Parathyroid adenoma (tissue), 2 donors: ENCODE results near the gene CCDC70.

Source experiments
- H2AFZ ChIP-seq: fragments of 300-600 bp; sonication (generic); one replicate; pipeline ENCODE4 v1.7.0; 2017; ENCODE audit warnings: antibody characterized with exemption, mild to moderate bottlenecking
- H3K27ac ChIP-seq: fragments of 300-600 bp; sonication (generic); one replicate; pipeline ENCODE4 v1.7.0; 2017
- H3K27me3 ChIP-seq: fragments of 300-600 bp; sonication (generic); one replicate; pipeline ENCODE4 v1.7.0; 2017; ENCODE audit warnings: low read length; ENCODE audit not compliant: control insufficient read depth, insufficient read depth
- H3K36me3 ChIP-seq: fragments of 300-600 bp; sonication (generic); one replicate; pipeline ENCODE4 v1.7.0; 2017; ENCODE audit warnings: low read length; ENCODE audit not compliant: control insufficient read depth, insufficient read depth
- H3K4me1 ChIP-seq: fragments of 300-600 bp; sonication (generic); one replicate; pipeline ENCODE4 v1.7.0; 2017; ENCODE audit warnings: control low read depth
- H3K4me2 ChIP-seq: fragments of 300-600 bp; sonication (generic); one replicate; pipeline ENCODE4 v1.7.0; 2017; ENCODE audit warnings: low read length
- H3K4me3 ChIP-seq: fragments of 300-600 bp; sonication (generic); one replicate; pipeline ENCODE4 v1.7.0; 2017; ENCODE audit warnings: low read depth, low read length
- H3K79me2 ChIP-seq: fragments of 300-600 bp; sonication (generic); one replicate; pipeline ENCODE4 v1.7.0; 2017; ENCODE audit warnings: control low read depth
- H3K9ac ChIP-seq: fragments of 300-600 bp; sonication (generic); one replicate; pipeline ENCODE4 v1.7.0; 2017; ENCODE audit warnings: mild to moderate bottlenecking
- H3K9me3 ChIP-seq: fragments of 300-600 bp; sonication (generic); one replicate; pipeline ENCODE4 v1.7.0; 2017; ENCODE audit warnings: low read length; ENCODE audit not compliant: control insufficient read depth
- TF ChIP-seq, protein P1 (sequence below): fragments of 300-600 bp; sonication (generic); IDR thresholded peaks from one replicate; pipeline ENCODE4 v1.7.0; 2017; ENCODE audit warnings: antibody characterized with exemption, mild to moderate bottlenecking
- donor health status: primary hyperparathyroidism.

The CCDC70 gene

DNA sequence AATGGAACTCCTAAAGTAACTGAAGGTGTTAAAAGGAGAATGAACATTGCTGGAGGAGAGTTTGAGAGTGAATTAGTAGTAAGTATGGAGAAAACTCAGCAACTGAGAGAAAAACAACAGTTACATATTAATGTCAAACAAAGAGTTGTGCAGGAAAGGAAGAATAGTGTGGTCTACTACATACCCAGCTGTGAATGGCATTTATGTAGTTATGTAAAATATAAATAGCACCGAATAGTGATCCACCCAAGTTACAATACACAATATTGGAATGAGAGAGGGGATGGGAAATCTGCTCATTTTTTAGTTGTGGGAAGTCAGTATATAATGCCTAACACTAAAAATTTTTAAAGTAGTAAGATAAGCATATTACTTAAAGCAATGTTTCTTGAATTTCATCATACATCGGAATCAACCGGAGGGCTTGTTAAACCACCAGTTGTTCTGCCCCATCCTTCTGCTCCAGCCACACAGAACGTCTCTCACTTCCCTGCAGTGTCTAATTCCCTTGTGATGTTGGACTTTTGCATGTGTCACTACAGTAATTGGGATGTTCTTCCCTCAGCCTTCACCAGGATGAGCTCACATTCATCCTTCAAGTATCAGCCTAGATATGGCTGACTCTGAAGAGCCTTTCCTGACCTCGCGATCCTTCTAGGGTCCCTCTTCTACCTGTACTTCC, 11.5 kb downstream of the CCDC70 start:
- Histone ChIP-seq H3K27ac (no peak overlapping the region), H3K4me3 (no peak overlapping the region), H3K27me3 (no peaks in the 10 kb centered on the region), H2AFZ (no peak overlapping the region), H3K4me1 (no peaks in the 10 kb centered on the region), H3K9me3 (no peaks in the 10 kb centered on the region), H3K4me2 (no peak overlapping the region), H3K79me2 (no peaks in the 10 kb centered on the region), H3K36me3 (no peaks in the 10 kb centered on the region), H3K9ac (no peak overlapping the region)
- TF ChIP-seq, protein P1, sequence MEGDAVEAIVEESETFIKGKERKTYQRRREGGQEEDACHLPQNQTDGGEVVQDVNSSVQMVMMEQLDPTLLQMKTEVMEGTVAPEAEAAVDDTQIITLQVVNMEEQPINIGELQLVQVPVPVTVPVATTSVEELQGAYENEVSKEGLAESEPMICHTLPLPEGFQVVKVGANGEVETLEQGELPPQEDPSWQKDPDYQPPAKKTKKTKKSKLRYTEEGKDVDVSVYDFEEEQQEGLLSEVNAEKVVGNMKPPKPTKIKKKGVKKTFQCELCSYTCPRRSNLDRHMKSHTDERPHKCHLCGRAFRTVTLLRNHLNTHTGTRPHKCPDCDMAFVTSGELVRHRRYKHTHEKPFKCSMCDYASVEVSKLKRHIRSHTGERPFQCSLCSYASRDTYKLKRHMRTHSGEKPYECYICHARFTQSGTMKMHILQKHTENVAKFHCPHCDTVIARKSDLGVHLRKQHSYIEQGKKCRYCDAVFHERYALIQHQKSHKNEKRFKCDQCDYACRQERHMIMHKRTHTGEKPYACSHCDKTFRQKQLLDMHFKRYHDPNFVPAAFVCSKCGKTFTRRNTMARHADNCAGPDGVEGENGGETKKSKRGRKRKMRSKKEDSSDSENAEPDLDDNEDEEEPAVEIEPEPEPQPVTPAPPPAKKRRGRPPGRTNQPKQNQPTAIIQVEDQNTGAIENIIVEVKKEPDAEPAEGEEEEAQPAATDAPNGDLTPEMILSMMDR, result no peak

- Histone ChIP-seq H3K4me1 (no peaks in the 10 kb centered on the region), H3K4me2 (no peak overlapping the region), H3K4me3 (no peak overlapping the region), H3K79me2 (no peaks in the 10 kb centered on the region), H2AFZ (no peak overlapping the region), H3K27ac (no peak overlapping the region), H3K27me3 (no peaks in the 10 kb centered on the region), H3K36me3 (no peaks in the 10 kb centered on the region), H3K9ac (no peak overlapping the region), H3K9me3 (no peaks in the 10 kb centered on the region)
- TF ChIP-seq, protein P1, result no peak
These were observed 12.1 kb downstream of the CCDC70 start for GRCh38 chr13:51873837-51874236.

- TF ChIP-seq, protein P1, result no peak
- H3K4me3 ChIP-seq, result no peak overlapping the region
- H2AFZ ChIP-seq, result no peak overlapping the region
- no peak overlapping the region for H3K27ac ChIP-seq
- no peaks in the 10 kb centered on the region for H3K9me3 ChIP-seq
- H3K4me2 ChIP-seq, result no peak overlapping the region
- H3K4me1 ChIP-seq, result no peaks in the 10 kb centered on the region
- H3K9ac ChIP-seq, result no peak overlapping the region
- H3K36me3 ChIP-seq, result no peaks in the 10 kb centered on the region
- no peaks in the 10 kb centered on the region for H3K79me2 ChIP-seq
- H3K27me3 ChIP-seq, result no peaks in the 10 kb centered on the region
These were observed 12.9 kb downstream of the CCDC70 start for GRCh38 chr13:51874651-51875050.

- no peak overlapping the region for H3K9ac ChIP-seq
- H2AFZ ChIP-seq, result no peak overlapping the region
- H3K27ac ChIP-seq, result no peak overlapping the region
- no peak overlapping the region for H3K4me2 ChIP-seq
- H3K4me1 ChIP-seq, result no peaks in the 10 kb centered on the region
- TF ChIP-seq, protein P1, result no peak
- H3K4me3 ChIP-seq, result no peak overlapping the region
- no peaks in the 10 kb centered on the region for H3K36me3 ChIP-seq
- H3K27me3 ChIP-seq, result no peaks in the 10 kb centered on the region
- no peaks in the 10 kb centered on the region for H3K79me2 ChIP-seq
- H3K9me3 ChIP-seq, result no peaks in the 10 kb centered on the region
These were observed 17.4 kb downstream of the CCDC70 start for GRCh38 chr13:51879133-51879532.

DNA sequence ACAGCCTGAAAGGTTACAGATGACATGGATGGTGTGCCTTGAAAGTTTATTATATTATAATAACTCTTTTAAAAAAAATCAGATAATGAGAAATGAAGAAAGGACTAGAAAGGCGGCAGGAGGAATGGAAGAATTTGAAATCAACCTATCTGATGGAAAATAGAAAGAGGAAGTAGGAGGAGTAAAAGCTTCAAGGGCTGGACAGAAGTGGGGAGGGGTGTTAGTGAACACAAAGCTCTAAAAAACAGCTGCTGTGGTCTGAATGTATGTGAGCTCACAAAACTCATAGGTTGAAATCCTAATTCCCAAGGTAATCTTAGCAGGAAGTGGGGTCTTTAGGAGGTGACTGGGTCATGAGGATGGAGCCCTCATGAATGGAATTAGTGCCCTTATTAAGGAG, 19.5 kb downstream of the CCDC70 start:
- H3K9ac ChIP-seq, result no peak overlapping the region
- no peaks in the 10 kb centered on the region for H3K9me3 ChIP-seq
- H3K4me3 ChIP-seq, result no peak overlapping the region
- no peak overlapping the region for H3K4me2 ChIP-seq
- no peaks in the 10 kb centered on the region for H3K27me3 ChIP-seq
- TF ChIP-seq, protein P1, result no peak
- no peak overlapping the region for H2AFZ ChIP-seq
- H3K4me1 ChIP-seq, result no peaks in the 10 kb centered on the region
- no peak overlapping the region for H3K27ac ChIP-seq
- H3K36me3 ChIP-seq, result no peaks in the 10 kb centered on the region
- no peaks in the 10 kb centered on the region for H3K79me2 ChIP-seq
